SK-MEL-5 (cell line): ENCODE data around the gene ITPK1. TPM values are rescaled to one million over a fixed set of nuclear protein-coding genes. Genes with fewer than 3 reads are reported as not detected.

Source experiments
- DNase-seq: peaks from one replicate; pipeline ENCODE4 v3.0.0-alpha.2; 2016; ENCODE audit warnings: low read depth, low spot score
- in situ Hi-C: cut with HindIII; loops from 2 replicates; pipeline ENCODE4 v1.10.0; 2016; ENCODE audit warnings: low sequenced_read_pairs, high pct_unique_total_duplicates, low pct_unique_long_range_greater_than_20kb
- total RNA-seq: library from RNA; depleted of rRNA; stranded (reverse); fragments of >200 nt; shearing (Covaris generic); gene quantifications from 2 replicates; pipeline ENCODE4 v1.2.3, GENCODE V29; 2014

ITPK1 gene
- total RNA-seq, 1 experiment from 2014 or later = 45.2 TPM

DNA sequence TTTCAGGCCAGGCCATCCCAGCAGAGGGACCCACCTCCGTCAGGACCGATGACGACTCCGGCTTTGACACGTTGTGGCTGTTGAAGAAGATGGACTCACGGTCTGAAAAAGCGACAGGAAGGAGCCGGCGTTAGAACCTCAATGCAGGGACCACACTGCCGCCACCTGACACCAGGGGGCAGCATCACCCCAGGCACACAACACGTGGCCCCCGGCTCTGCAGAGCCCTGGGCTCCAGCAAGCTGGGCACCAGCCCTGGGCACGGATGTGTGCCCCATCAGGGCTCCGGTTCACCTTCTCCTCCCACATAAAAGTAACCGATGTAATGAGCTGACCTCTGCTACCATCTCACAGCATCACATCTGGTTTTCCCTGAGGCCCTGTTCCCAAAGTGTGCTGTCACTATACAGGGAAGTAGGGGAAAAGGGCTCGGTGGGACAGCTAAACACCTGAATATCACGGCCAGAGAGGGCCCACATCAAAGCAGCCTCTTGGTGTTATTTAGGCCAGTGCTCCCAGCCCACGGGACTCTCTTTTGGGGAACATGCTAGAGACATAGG, 163.7 kb downstream of the ITPK1 start:
- in situ Hi-C loops = loop anchor here (25.0 kb wide), 1 partner anchor 185 kb away; no protein-coding TSS in a partner anchor
- peak; percentile 72 for DNase-seq

DNA sequence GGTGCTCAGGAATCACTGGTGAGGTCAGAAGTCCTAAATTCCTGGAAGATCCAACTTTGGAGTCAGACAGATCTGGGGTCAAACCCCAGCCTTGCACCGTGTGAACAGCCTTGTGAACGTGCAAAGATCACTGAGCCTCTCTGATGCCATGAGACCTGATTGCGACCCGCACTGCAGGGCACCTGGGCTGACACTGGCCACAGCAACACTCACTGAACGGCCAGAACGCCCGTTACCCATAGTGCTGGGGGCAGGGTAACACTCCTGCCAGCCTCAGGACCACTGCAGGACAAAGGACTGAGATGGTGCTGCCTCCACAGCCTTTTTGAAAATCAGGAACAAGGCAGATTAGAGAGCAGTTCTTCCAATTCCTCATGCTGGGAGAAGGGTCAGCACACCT, 164.5 kb downstream of the ITPK1 start:
- in situ Hi-C loops = loop anchor here (25.0 kb wide), 1 partner anchor 186 kb away; no protein-coding TSS in a partner anchor

DNA sequence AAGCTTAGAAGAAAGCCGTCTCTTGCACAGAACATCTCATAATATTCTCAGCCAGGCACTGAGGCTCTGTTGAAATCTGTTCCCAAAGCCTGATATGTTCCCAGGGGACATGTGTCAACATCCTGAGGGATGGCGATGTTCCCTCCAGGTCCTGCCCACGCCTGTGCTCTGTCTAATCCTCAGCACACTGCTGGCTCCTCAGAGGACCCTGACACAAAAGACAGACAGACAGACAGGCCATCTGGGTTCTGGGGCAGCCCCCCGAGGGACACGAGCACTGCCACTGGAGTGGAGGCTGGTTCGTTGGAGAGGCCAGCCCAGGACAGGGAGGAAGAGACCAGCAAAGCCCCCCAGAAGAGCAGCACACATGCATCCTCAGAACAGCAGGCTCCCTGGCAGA, 165.0 kb downstream of the ITPK1 start:
- in situ Hi-C loops = loop anchor here (25.0 kb wide), 1 partner anchor 187 kb away; no protein-coding TSS in a partner anchor
- DNase-seq = no peak

More for the DNA sequence above, 164.5 kb downstream of the ITPK1 start:
- DNase-seq = no peak

DNA sequence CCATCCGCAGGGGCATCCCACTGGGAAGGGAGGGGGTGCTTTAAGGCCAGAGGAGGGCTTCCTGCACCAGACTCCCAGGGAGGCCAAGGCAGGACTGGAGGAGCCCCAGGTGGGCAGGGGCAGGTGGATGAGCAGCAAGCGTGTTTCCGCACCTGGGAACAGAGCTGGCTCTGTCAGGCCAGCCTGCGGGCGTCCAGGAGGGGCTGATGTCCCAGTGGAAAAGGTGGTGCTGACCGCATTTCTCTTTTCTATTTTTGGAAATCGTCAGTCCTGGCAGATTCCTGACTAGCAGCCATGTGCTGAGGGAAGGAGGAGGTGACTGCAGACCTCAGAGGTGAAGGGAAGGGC, 165.6 kb downstream of the ITPK1 start:
- in situ Hi-C loops = loop anchor here (25.0 kb wide), 1 partner anchor 187 kb away; no protein-coding TSS in a partner anchor
- DNase-seq = no peak

DNA sequence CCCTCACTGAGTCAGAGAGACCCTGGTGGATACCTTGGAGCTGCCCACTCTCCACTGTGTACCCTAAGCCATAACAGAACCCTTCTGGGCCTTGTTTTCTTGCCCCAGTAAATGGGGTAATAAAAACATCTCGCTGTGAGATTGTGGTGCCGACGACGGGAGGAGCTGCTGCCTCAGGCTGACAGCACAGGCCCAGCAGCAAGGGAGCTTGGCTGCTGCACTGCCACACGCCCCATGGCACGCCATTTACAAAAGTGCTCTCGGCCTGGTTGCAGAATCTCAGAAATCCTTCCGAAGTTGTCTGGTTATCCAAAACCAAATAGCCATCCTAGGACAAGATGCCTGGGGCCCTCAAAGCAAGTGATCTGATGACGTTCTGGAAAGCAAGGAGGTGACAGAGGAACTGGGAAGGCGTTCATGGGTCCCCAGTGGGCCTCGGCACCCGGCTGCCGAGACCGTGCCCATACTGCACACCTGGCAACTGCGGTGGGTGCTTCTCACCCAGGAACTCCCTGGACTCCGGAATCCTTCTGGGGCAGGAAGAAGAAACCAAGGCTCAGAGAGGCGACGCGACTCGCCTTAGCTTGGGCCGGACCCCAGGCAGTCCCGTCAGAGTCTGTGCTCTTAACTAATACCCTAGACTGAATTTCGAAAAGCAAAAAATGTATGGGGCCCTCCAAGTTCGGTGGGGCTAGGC, 166.1 kb downstream of the ITPK1 start:
- in situ Hi-C loops = loop anchor here (25.0 kb wide), 1 partner anchor 188 kb away; no protein-coding TSS in a partner anchor
- no peak for DNase-seq

DNA sequence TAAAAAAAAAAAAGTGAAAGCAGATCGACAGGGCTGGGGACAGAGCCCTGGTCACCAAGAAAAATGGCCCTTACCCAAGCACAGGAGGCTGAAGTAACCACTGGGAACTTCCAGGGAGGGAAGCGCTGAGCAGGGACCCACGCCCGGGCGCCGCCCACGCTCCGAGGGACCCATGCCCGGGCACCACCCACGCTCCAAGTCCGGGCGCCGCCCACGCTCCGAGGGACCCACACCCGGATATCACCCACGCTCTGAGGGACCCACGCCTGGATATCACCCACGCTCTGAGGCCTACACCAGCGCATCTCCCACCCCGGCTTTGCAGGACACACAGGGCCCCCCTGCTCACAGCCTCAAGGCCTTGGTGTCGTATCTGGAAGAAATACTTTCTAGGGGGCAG, 167.1 kb downstream of the ITPK1 start:
- no peak for DNase-seq
- in situ Hi-C loops = no loop called here

DNA sequence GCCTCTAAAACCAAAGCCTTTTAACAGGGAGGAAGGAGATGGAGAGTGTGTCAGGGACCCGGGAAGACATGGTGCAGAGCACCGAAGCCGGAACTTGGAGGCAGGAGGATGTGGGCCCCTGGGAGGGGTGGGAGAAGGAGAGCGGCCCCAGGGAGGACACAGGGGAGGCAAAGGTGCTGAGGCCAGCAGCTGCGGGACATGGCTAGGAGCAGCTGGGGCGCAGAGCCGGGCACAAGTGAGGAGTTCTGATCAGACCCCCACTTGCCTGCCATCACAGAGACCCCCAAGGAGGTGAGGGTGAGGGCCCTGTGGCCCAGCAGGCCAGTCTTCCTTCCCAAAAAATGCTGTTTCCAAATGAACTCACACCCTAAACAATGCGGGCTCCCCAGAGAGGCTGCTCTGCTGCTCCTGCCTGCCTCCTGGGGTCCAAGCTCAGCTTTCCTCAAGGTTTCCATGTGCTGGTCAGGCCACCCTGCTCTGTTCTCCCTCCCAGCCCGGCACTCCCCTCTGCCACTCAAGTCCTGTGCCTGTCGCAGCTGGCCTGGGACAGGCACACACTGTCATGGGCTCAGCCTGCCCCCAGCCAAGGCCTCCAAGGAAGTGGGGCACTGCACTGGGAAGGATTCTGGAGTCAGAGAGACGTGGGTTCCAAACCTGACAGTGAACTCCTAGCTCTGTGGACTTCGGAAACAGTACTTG, 168.7 kb downstream of the ITPK1 start:
- no peak for DNase-seq
- in situ Hi-C loops = no loop called here

DNA sequence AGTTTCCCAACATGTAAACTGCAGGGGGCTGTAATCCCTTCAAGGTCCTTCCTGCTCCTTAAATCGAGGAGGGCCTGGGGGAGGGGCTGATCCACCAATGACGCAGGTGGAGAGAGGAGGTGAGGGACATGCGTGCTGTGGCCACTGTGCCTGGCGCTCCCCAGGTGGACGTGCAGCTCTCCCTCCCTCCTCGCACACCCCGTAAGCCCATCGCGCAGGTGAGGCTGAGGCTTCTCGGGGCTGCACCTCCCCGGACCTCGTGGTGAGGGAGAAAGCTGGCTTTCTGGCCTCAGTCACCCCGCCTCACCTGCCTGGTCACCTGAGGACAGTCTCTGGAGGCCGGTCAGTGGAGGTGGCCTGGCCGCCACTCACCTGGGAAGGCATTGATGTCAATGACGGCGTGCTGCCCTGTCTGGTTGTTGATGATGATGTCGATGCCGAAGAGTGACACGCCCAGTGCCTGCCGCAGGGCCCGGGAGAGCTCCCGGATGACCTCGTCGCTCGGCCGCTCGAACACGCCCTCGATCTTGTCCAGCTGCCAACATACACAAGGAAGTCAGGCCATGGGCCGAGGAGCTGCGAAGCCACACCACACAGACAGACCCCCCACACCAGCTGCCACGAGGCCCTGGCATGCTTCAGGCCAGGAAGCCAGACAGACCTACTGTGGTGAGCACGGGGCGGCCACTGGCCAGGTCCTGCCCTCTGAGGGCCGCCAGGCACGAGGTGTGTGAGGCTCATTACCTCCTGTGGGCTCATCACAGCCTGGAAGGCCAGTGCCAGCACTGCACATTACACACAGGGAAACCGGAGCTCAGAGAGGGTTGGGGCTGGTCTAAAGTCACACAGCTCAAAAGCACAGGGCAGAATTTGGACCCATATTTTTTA, 169.5 kb downstream of the ITPK1 start:
- DNase-seq = no peak
- in situ Hi-C loops = no loop called here

DNA sequence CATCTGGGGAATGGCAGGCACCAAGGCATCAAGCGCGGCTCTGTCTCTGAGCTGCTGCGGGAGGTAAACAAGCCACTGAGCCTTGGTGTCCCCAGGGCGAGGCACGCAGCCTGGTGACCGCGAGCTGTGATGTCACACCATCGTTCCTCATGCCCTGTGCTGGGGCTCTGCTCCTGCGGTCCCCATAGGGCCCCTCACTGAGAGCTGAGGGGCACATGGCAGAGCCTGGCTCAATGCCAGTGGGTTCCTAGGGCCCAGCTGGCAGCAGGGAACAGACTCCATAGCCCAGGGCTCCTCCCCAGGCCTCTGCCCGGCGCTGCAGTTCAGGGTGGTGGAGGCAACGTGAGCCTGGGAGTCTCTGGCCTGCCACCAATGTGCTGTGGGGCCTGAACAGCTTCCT, 170.2 kb downstream of the ITPK1 start:
- no peak for DNase-seq
- in situ Hi-C loops = no loop called here

DNA sequence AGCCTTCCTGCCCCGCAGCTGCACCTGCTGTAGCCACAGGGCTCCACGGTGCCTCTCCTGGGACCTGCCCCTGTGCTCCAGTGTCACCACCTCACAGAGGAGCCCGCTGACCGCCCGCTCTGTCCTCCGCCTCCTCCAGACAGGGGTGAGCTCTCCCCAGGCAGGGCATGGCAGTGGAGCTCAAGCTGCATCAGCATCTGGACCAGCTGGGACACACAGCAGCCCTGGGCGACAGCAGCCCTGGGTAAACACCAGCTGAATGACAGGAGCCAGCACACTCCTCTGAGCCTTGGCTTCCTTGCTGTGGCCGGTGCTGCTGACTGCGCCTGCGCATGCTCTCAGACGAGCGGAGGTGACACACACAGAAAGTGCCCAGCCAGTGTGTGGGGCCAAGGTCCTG, 170.7 kb downstream of the ITPK1 start:
- in situ Hi-C loops = no loop called here
- DNase-seq = no peak

DNA sequence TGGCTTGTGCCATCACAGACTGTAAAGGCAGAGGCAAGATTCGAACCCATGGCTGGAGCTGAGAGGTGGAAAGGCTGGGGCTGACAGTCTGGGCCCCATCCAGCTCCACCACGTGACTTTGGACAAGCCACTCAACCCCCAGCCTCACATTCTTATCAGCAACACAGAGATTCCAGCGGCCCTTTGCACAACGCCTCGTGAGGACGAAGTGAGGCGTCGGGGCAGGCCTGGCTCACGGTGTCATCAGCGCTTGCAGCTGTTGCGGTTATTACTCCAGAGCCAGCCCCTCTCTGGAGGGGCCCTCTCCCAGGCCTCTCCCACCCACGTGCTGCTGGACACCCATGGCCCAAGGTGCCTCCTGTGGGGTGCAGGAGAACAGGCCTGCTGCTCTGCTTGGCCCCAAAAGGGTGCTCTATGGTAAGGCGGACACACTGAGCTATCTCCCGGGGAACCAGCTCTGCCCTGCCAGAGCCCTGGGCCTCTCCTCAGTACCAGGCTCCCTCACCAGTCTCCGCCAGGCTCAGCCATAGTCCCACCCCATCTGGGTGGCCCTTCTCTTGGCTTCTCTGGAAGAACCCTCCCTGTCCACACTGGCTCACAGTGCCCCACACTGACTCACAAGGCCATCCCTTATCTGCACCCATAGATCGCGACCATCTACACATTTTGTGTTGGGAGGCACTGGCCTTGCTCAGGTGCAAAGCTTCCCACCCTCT, 171.7 kb downstream of the ITPK1 start:
- DNase-seq = no peak
- in situ Hi-C loops = no loop called here

DNA sequence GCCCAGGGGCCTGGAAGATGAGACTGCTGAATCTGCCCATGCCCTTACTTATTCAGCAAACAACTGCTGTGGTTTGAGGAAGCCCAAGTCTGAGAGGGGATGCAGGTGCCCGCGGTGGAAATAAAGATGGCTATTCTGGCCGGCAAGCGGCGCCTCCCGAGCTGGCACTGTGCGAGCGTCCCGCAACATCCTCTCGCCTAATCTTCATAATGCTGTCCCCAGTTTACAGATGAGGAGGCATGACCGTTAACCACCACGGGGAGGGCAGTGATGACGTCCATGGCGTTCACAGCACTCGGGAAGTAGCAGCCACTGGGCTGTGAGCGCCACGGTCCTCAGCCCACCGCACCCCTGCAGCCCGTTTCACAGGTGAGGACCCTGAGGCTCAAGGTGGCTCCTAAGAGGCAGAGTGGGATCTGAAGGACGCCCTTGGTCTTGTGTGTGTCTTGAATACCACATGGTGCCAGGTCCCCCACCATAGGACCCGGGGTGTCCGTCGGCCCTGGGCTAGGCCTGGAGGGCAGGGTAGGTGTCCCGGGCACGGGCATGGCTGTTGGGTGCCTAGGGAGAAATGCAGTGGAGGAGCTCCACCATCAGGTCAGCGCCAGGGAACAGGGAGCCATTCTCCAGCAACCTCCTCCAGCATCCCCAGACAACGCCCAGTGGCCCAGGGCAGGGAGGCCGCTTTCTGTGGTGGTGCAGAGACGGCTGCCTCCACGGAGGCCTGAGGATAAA, 172.6 kb downstream of the ITPK1 start:
- in situ Hi-C loops = no loop called here
- DNase-seq = no peak

DNA sequence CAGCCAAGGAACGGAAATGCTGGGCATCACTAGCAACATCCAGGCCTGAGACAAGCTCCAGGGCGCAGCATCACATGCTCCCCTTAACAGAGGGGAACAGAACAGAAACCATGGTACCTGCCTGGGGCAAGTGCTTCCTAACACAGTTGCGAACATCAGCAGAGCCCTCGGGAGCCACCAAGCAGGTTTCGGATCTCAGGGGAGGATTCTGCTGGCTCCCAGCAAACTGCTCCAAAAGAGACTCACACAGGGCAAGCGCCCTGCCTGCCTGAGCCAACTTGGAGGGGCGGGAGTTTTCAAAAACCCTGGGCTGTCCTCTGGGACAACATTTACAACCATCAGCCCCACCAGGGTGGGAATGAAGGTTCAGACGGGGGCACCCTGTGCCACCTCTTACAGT, 173.1 kb downstream of the ITPK1 start:
- in situ Hi-C loops = no loop called here
- DNase-seq = no peak

DNA sequence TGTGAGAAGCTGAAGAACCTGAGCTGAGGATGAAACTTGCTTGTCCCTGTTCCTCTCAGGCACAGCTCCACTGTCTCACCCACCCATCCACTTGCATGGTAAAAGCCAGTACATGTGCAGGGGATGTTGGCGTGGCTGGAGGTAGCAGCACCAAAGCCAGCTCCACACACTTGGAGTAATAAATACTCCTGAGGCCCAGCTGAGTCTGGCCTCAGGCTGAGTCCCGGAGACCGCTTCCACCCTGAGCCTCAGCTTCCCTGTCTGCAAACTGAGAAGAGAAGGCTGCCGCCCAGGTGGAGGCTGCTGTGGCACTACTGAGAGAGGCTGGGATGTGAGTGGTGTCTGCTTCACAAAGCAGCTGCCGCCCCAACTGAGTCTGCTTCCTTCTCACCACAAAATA, 173.6 kb downstream of the ITPK1 start:
- no peak for DNase-seq
- in situ Hi-C loops = no loop called here

DNA sequence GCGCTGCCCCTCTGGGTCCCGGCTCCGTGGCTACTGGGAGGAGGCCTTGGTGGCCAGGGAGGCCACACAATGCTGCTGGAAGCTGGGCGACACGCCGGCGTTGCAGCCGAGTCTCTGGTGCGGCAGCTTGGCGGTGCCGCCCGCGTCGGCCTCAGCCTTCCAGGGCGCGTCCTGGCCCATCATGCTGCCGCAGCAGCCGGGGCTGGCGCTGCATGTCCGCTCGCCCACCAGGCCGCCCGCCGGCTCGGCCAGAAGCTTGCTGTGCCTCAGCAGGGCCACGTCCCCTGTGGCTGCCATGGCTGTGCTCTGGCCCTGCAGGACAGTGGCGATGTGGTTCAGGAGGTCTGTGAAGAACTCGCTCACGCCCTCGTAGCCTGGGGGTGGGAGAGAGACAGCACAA, 174.2 kb downstream of the ITPK1 start:
- in situ Hi-C loops = no loop called here
- DNase-seq = no peak

DNA sequence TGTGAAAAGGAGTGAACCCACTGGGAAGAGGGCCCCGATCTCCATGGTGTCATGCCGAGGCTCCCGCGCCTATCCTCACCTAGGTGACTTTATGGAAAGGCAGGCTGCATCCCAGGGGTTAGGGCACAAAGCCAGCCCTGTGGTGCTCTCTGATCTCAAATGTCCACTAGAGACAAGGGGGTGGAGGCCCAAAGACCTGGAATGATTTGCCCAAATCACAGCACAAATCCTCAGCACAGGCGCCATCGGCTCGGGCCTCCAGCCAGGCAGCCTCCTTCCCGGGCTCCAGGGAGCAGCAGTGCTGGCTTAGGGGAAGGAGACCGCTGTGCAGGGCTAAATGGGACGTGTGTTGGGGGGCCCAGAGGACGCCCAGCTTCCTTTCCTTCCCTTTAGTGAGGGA, 175.2 kb downstream of the ITPK1 start:
- no peak for DNase-seq
- in situ Hi-C loops = no loop called here

DNA sequence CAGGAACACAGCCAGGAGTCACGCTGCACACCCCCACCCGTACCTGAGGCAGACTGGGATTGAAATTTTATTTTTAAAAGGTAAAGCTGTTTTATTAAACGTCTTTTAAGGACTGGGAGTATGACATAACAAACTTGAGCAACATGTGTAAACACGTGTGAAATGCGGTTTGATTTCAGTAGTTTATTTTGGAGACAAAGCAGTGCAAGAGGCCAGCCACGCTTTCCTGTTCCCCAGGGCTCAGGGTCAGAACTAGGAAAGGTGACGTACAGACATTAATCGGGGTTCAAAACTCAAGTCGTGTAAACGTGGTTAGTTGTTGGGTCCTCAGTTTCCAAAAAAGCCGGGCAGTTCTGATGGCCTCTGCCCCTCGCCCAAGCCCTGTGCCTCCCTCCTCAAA, 176.0 kb downstream of the ITPK1 start:
- DNase-seq = no peak
- in situ Hi-C loops = no loop called here
